Retinal pigment epithelial cell (primary cell): ENCODE results near the gene ATP2B3.

Source experiments
- DNase-seq: peaks from one replicate; pipeline ENCODE4 v3.0.0-alpha.2; 2010; ENCODE audit warnings: low read depth
- H3K4me3 ChIP-seq: 2 replicates; pipeline ENCODE4 v1.5.1; 2011; ENCODE audit warnings: mild to moderate bottlenecking, low read length, control low read depth, moderate library complexity
- TF ChIP-seq, protein P1 (sequence below): conservative IDR thresholded peaks from 2 replicates; pipeline ENCODE4 v1.5.1; 2011; ENCODE audit warnings: low read depth, low read length, control low read depth, inconsistent platforms

ATP2B3 gene

DNA sequence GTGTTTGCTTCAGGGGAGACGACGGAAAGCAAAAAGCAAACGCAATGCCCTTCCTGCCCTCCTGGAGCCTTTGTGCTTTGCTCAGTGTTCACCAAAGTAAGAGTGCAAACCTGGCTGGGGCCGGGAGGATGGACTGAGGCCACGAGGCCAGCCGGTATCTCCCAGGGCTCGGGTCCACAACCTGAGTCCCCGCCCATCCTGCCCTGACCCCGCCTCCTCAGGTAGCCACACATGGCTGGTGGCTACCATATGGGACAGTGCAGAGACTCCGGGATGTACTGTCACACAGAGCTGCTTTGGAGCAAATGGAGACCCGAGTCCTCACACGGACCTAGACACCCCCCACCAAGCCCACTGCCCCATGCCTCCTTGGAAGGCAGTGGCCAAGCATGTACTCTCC lies 4.8 kb downstream of the ATP2B3 start:
- DNase-seq, result no peak
- H3K4me3 ChIP-seq, result no peak overlapping the region

DNA sequence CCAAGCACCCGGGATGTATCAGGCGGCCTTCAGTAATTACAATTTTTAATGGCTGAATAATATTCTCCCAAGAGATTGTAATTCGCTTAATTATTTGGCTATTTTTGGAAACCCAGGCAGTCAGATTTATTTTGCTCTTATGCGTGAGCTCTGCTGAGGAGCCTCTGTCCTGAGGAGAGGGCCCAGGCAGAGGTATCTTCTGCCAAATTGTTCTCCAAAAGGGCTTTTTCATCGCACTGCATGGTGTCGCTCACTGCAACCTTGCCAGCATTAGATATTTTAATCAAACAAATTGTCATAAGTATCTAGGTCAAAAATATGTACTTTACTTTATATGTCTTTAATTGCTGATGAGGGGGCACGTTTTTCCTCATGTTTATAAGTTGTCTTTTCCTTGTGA lies 5.8 kb downstream of the ATP2B3 start:
- H3K4me3 ChIP-seq, result no peak overlapping the region
- no peak for DNase-seq
- TF ChIP-seq, protein P1, sequence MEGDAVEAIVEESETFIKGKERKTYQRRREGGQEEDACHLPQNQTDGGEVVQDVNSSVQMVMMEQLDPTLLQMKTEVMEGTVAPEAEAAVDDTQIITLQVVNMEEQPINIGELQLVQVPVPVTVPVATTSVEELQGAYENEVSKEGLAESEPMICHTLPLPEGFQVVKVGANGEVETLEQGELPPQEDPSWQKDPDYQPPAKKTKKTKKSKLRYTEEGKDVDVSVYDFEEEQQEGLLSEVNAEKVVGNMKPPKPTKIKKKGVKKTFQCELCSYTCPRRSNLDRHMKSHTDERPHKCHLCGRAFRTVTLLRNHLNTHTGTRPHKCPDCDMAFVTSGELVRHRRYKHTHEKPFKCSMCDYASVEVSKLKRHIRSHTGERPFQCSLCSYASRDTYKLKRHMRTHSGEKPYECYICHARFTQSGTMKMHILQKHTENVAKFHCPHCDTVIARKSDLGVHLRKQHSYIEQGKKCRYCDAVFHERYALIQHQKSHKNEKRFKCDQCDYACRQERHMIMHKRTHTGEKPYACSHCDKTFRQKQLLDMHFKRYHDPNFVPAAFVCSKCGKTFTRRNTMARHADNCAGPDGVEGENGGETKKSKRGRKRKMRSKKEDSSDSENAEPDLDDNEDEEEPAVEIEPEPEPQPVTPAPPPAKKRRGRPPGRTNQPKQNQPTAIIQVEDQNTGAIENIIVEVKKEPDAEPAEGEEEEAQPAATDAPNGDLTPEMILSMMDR, result no peak

More for the DNA sequence above, 4.8 kb downstream of the ATP2B3 start:
- TF ChIP-seq, protein P1, result no peak

DNA sequence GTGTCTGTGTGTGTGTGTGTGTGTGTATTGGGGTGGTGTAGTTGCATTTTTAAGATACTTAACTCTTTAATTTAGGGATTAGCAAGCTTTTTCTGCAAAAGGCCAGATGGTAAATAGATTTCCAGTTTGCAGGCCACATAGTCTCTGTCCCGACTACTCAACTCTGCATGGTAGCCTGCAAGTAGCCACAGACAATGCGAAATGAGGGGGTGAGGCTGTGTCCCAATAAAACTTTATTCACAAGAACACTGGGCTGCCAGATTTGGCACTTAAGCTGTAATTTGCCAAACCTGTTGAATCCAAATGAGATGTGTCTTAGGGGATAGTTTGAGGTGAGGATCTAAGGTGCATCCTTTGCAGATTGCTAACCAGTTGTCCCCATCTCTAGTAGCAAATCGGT lies 6.8 kb downstream of the ATP2B3 start:
- DNase-seq, result no peak
- H3K4me3 ChIP-seq, result no peak overlapping the region
- TF ChIP-seq, protein P1, result no peak

DNA sequence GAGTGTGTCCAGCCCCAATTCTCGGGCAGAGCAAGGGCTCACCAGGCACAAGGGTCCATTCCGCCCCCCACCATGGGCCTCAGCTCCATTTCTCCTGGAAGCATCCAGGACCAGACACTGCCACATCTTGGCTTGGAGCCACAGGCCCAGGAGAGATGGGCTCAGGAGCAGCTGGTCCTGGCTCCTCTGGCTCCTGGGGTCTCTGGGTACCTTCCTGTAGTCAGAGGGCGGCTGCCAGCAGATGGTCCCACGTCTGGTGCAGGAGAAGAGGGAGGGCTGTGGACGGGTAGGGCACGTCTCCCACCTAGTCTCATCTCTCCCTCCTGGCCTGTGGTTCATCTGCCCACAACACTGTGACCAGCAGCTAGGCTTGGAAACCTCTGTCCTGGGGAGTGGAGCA lies 8.0 kb downstream of the ATP2B3 start:
- no peak overlapping the region for H3K4me3 ChIP-seq

DNA sequence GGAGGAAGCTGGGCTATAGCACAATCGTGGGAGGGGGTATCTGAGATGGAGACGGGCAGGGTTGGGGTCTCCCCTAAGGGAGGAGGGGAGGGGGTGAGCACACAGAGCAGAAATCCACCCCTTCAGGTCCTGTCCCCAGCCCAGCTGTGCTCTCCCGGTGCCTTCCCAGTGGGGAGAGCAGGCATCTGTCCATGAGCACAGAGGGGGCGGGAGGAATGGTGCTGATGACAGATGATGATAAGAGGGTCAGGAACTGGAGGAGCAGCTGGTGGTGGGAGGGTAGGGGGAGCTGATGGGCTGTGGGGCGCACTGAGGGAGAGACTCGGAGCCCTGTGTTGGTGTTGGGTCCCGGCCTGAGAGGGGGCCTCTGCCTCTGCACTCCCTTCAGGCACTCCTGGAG lies 8.6 kb downstream of the ATP2B3 start:
- DNase-seq, result no peak
- TF ChIP-seq, protein P1, result no peak

More for the DNA sequence above, 8.0 kb downstream of the ATP2B3 start:
- no peak for DNase-seq
- TF ChIP-seq, protein P1, result no peak

DNA sequence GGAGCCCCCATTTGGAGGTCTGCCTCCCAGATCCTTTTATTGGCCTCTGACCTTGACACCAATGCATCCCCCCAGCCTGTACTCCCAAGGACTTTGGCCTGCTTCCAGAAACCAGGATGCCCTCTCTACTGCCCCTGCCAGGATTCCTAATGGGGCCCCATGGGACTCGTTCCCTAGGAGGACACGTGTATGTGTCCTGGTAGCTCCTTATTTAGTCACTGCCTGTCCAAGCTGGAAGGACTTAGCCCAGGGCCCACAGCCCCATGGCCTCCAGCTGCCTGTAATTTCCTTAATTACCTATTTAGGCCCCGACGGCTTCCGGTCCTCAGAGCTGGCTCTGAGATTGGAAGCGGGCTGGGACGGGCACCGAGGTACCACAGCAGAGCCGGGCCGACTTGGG lies 9.4 kb downstream of the ATP2B3 start:
- no peak overlapping the region for H3K4me3 ChIP-seq
- DNase-seq, result no peak
- TF ChIP-seq, protein P1, result no peak

More for the DNA sequence above, 8.6 kb downstream of the ATP2B3 start:
- no peak overlapping the region for H3K4me3 ChIP-seq

DNA sequence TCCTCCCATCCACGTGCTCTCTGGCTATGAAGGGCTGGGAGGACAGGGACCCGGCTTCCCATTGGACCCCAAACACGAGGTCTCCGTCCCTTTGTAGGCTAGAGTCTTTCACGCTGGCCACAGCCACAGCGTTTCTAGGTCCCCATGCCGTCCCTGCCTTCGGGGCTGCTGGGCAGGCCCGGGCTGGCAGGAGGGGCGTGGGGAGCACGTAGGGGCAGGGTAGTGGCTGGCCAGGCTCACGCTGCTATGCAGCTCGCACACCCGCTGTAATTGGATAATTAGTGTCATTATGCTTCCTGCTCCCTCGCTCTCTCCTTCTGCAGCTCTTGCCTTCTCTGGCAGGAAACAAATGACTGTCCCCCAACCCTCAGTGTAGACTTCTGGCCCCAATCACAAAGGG lies 9.8 kb downstream of the ATP2B3 start:
- TF ChIP-seq, protein P1, result no peak
- DNase-seq, result no peak
- H3K4me3 ChIP-seq, result no peak overlapping the region
